Glutamatergic neuron (in vitro differentiated cells): Measurements from ENCODE around the gene IL19. TPM values are rescaled to one million over a fixed set of nuclear protein-coding genes. Genes with fewer than 3 reads are reported as not detected.
A peak's percentile ranks its signal among the peaks of the same experiment; 100 is the strongest.

Source experiments
- DNase-seq: peaks from one replicate; pipeline ENCODE4 v3.0.0; 2022
- H3K27ac Mint-ChIP-seq: one replicate; pipeline ENCODE4 v1.8.0; 2020; ENCODE audit warnings: mild to moderate bottlenecking, mixed read lengths, inconsistent platforms; ENCODE audit not compliant: unreplicated experiment
- H3K27me3 Mint-ChIP-seq: one replicate; pipeline ENCODE4 v1.8.0; 2020; ENCODE audit warnings: mild to moderate bottlenecking, moderate library complexity, mixed read lengths, inconsistent platforms; ENCODE audit not compliant: unreplicated experiment
- H3K36me3 Mint-ChIP-seq: one replicate; pipeline ENCODE4 v1.8.0; 2020; ENCODE audit warnings: mild to moderate bottlenecking, mixed read lengths, inconsistent platforms; ENCODE audit not compliant: unreplicated experiment
- H3K4me1 Mint-ChIP-seq: one replicate; pipeline ENCODE4 v1.8.0; 2020; ENCODE audit warnings: mild to moderate bottlenecking, low read depth, mixed read lengths, inconsistent platforms; ENCODE audit not compliant: unreplicated experiment
- H3K4me3 Mint-ChIP-seq: one replicate; pipeline ENCODE4 v1.8.0; 2020; ENCODE audit warnings: mild to moderate bottlenecking, mixed read lengths, inconsistent platforms; ENCODE audit not compliant: unreplicated experiment
- H3K9me3 Mint-ChIP-seq: one replicate; pipeline ENCODE4 v1.8.0; 2020; ENCODE audit warnings: mild to moderate bottlenecking, moderate library complexity, mixed read lengths, inconsistent platforms; ENCODE audit not compliant: unreplicated experiment
- total RNA-seq: library from RNA; stranded (reverse); fragmentation: NEBNext Ultra II Directional; extraction: Animal tissue kit (Norgen Biotek cat#: 25700); gene quantifications from one replicate; pipeline ENCODE4 v1.2.1, GENCODE V29; 2021; ENCODE audit not compliant: unreplicated experiment
- TF ChIP-seq, protein P1 (sequence below): fragments of 200-600 bp; sonication (generic); IDR thresholded peaks from one replicate; pipeline ENCODE4 v1.5.0; 2021; ENCODE audit not compliant: partially characterized antibody, unreplicated experiment

Gene IL19
- total RNA-seq, 1 donor from 2014 or later: not detected

DNA sequence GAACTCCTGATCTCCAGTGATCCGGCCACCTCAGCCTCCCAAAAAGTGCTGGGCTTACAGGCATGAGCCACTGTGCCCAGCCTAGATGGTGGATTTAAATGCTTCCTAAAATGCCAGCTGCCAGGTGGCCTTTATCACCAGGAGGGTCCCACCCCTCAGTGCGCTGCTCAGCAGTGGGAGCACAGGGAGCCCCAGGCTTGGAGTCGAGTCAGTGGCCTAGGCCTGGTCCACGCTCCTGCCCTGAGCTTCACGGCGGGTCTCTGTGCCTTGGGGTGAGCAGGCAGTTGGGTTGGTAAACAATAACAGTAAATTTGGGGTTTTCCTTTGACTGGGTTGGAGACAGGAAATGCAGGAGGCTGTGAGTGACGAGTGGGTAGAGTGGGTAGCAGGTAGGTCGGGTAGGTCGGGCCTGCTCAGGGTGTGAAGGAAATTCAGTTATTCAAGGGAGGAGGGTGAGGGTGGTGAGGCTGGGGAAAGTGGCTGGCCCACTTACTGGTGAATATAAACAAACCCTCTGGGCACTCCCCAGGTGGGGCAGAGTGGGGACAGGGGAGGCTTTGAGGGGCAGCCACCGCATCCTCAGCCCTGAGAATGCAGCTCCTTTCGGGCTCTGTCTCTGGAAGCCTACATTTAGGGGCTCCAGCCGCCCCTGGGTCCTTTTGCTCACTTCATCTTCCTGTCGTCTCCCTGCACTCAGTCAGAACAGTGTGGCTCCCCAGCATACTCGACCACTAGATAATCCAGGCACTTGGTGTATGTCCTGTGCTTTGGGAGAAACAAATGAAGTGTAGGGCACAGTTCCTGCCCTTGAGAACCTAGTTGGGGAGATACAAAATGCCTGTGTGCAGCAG lies 33.5 kb upstream of the IL19 start:
- no peak for DNase-seq
- TF ChIP-seq, protein P1, sequence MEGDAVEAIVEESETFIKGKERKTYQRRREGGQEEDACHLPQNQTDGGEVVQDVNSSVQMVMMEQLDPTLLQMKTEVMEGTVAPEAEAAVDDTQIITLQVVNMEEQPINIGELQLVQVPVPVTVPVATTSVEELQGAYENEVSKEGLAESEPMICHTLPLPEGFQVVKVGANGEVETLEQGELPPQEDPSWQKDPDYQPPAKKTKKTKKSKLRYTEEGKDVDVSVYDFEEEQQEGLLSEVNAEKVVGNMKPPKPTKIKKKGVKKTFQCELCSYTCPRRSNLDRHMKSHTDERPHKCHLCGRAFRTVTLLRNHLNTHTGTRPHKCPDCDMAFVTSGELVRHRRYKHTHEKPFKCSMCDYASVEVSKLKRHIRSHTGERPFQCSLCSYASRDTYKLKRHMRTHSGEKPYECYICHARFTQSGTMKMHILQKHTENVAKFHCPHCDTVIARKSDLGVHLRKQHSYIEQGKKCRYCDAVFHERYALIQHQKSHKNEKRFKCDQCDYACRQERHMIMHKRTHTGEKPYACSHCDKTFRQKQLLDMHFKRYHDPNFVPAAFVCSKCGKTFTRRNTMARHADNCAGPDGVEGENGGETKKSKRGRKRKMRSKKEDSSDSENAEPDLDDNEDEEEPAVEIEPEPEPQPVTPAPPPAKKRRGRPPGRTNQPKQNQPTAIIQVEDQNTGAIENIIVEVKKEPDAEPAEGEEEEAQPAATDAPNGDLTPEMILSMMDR: no peak
- Mint-ChIP-seq H3K36me3 (peaks cover 4% of the 10 kb centered on the region), H3K27me3 (peaks cover 10% of the 10 kb centered on the region), H3K27ac (peak overlapping the region; percentile 82), H3K4me1 (peaks cover 27% of the 10 kb centered on the region), H3K4me3 (no peak overlapping the region), H3K9me3 (peaks cover 12% of the 10 kb centered on the region)

DNA sequence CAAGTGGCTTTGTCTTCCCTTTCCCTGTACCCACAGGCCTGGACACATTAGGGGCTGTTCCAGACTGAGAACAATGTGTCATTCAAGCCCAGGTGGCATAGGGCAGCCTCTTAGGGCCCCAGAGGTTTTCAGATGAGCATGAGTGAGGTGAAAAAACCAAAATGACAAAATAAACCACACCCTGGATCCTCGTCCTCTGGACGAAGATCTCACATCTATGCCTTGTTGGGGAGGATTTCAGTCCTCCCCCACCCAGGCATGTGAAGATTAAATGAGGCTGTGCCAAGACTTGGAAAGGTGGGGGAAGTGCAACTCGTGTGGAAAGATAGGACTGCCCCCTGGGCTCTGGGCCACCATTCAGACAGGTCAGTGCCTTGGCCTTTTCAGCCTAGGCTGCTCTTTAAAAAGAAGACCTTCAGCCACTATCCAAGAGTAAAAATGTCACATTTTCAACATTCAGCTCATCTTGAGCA lies 32.8 kb upstream of the IL19 start:
- Mint-ChIP-seq H3K9me3 (peaks cover 8% of the 10 kb centered on the region), H3K4me1 (peaks cover 27% of the 10 kb centered on the region), H3K36me3 (no peaks in the 10 kb centered on the region), H3K27me3 (peaks cover 10% of the 10 kb centered on the region), H3K4me3 (no peak overlapping the region), H3K27ac (peak overlapping the region; percentile 82)
- DNase-seq: no peak
- TF ChIP-seq, protein P1: no peak

DNA sequence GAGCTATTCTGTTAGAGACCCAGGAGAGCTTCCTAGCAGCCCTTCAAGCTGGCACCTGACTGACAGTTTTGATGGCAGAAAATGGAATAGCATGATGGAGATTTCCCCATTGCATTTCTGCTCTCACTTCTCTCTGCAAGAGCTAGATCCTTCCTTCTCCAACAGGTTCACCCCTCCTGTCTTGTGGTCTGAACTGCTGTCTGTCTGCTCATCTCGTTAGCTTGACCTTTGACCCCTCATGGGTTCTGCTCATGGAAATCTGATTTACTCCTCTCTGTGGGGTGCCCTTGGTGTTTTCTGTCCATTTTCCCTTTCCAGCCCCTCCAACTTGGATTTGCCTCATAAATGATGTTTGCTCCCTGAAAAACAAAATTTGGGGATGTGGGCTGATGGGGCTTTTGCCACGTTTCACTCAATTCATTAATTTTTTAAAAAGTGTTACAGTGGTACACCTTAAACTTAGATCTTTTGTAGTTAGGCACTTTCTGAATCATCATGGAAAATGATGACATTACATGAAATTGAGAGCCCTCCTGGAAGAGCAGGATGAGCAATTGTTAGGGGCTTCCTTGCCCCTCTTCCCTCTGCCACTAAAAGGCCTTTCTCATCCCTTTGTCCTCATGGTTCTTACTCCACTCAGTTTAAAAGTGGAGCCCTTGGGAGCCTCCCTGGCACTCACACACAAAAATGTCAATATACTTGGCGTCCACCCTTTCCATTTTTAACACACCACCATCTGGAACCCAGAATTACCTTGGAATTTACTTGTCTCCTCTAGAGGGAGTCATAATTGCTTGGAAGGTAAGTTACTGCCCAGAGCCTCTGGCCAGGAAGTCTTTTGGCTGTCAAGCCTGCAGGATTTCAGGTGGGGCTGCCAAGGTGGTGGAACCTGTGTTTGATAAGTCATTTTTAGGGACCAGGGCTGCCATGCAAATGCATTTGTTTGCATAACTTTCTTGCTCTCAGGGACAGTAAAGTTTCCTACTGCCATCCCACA lies 31.9 kb upstream of the IL19 start:
- Mint-ChIP-seq H3K9me3 (peaks cover 6% of the 10 kb centered on the region), H3K27me3 (peaks cover 7% of the 10 kb centered on the region), H3K36me3 (no peaks in the 10 kb centered on the region), H3K4me3 (peak overlapping the region; percentile 68), H3K4me1 (peaks cover 27% of the 10 kb centered on the region), H3K27ac (peak overlapping the region; percentile 82)
- TF ChIP-seq, protein P1: peak; percentile 36
- no peak for DNase-seq

DNA sequence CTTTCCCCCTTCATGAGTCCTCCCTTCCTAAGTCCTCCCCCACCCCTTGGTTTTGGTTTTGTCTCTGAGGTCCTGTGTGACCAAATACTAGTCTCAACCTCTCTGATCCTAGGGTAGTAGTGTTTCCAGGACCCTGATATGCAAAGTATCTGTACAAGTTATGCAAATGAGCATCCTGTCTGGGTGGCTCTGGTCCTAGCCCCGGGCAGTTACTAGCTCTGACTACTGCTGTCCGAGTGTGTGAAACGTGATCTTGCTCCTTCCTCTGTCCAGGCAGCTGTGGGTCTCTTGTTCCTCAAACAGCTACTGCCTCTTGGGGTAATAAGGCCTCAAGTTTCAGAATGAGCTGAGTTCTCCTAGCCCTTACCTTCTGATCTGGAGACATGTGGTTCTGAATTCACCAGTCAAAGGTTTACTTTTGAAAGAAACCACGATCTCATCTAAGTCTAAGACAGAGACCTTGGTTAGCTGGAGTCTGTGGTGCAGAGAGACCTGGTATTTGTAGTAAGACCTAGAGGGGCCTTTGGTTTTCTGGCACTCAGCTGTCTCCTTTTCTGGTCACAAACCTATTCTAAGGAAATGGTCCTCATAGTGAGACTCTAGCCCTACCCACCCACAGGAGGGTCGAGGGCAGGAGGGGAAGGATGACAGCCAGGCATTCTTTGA lies 31.0 kb upstream of the IL19 start:
- Mint-ChIP-seq H3K36me3 (no peaks in the 10 kb centered on the region), H3K4me3 (no peak overlapping the region), H3K9me3 (peaks cover 5% of the 10 kb centered on the region), H3K27ac (peak overlapping the region; percentile 50), H3K4me1 (peaks cover 27% of the 10 kb centered on the region), H3K27me3 (peaks cover 7% of the 10 kb centered on the region)
- DNase-seq: no peak
- TF ChIP-seq, protein P1: no peak
